Left renal cortex interstitium (tissue), 4 donors: Measurements from ENCODE around the gene CCDC60. TPM values are rescaled to one million over a fixed set of nuclear protein-coding genes. Genes with fewer than 3 reads are reported as not detected.

ENCODE experiments used
- DNase-seq, 4 donors: peaks; one replicate each; pipeline ENCODE4 v3.0.0-alpha.2; 2013; ENCODE audit warnings: low read depth in 4 of 4, low spot score in 2 of 4, missing footprints in 1 of 4
- polyA plus RNA-seq, 4 donors: library from polyadenylated mRNA; unstranded; fragments of 120-200 nt; gene quantifications; one replicate each; pipeline ENCODE4 v1.2.1, GENCODE V29; 2013; ENCODE audit not compliant: insufficient read length in 4 of 4

CCDC60 gene
- polyA plus RNA-seq, 4 donors, result 0.24 to 0.33 (median 0.30) TPM; not detected in 1

DNA sequence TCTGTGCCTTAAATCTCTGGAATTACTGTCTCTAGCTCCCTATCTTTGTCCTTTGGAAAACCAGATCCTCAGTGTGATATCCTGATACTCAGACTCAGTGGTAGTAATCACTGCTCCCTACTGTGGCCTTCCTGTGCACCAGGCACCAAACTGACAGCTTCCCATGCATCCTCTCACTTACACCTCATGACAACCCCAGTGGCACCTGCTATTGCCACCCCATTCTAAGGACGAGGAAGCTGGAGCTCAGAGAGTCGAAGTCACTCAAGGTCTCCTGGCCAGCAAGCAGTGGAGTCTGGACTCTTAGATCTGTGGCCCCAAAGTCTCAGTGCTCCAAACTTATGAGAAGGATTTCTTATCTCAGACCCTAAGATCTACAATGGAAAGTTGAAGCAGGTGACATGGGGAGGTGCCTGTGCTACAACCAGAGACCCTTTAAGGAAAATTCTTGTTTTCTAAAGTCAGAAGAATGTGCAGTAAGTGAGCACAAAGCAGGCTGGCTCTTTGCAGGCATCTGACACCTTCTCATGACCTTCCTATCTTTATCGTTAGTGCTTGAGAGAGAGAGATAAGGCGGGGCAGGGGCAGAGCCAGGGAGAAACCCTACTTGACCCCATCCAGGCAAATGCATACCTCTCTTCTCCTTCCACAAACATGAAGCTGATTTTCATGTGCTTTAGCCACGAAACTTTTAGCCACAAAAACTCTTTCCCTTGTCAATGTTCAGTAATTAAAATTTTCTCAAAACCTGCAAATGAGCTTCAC, 47.1 kb downstream of the CCDC60 start:
- DNase-seq, result no peak

GRCh38 chr12:119383206-119383605, 48.7 kb downstream of the CCDC60 start:
- DNase-seq, result no peak

- no peak for DNase-seq
Measured at GRCh38 chr12:119384340-119384739, 49.8 kb downstream of the CCDC60 start.

DNA sequence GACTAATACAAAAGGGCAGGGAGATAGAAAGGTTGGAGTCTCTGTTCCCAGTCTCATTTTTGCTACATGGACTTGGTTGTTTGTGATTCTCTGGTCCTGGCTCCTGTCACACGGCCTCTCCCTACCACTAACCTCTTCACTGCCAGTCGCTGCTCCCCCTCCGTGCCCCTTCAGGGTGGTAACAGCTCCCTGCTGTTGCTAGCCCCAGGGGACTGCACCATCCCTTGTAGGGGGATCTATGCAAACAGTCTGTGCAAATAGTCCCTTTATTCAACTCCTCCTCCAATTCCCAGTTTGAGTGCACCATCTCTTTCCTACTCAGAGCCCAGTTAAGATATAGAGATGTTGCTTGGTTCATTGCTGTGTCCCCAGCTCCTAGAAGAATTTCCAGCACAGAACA, 51.1 kb downstream of the CCDC60 start:
- DNase-seq, result no peak

GRCh38 chr12:119389687-119390086, 55.2 kb downstream of the CCDC60 start:
- no peak for DNase-seq

- no peak for DNase-seq
Measured at GRCh38 chr12:119391673-119392072, 57.1 kb downstream of the CCDC60 start.

- DNase-seq, result no peak
Measured at GRCh38 chr12:119393677-119394076, 59.1 kb downstream of the CCDC60 start.

DNA sequence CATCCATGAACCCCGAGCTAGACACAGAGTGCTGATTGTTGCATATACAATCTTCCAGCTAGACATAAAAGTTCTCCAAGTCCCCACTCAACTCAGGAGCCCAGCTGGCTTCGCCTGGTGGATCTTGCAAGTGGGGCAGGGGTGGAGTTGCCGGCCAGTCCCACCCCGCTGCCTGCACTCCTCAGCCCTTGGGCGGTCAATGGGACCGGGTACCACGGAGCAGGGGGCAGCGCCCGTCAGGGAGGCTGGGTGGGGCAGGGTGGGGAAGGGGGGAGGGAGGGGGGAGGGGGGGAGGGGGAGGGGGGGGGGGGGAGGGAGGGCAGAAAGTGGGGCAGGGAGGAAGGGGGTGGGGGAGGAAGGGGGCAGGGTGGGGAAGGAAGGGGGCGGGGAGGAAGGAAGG, 63.0 kb downstream of the CCDC60 start:
- no peak for DNase-seq

GRCh38 chr12:119398190-119398589, 63.7 kb downstream of the CCDC60 start:
- no peak for DNase-seq

DNA sequence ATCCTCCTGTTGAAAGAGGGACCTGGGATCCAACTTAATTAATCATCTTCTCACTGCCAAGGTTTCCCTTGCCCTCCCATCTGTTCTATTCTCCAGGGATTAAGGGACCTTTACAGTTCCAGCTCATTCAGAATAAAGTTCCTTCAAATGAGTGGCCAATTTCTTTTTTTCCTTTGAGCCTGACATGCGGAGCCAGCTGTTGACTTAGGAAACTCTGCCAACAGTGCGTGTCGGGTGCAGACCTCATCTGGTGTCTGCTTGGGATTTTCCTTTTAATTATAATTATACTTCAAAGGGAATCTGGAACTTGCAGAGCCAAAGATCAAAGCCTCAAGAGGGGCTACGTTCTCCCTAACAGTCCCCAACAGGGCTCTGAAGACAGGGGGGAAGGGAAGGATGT, 64.8 kb downstream of the CCDC60 start:
- DNase-seq, result no peak

DNA sequence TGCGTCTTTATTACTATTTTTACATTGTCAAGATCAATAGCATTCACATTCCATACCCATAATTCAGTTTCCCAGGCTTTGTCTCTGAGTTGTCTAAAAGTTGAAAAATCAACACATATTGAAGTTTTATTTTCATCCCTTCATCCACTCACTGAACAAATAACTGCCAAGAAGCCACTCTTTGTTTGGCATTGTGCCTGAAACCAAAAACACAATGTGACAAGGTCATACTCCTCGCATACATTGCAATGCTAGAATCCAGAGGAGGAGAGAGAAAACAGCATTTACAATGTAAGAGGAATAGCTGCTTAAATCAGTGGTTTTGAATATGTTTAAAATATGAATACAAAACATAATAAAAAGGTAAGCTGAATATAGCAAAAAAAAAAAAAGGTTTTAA, 71.8 kb downstream of the CCDC60 start:
- DNase-seq, result no peak

DNA sequence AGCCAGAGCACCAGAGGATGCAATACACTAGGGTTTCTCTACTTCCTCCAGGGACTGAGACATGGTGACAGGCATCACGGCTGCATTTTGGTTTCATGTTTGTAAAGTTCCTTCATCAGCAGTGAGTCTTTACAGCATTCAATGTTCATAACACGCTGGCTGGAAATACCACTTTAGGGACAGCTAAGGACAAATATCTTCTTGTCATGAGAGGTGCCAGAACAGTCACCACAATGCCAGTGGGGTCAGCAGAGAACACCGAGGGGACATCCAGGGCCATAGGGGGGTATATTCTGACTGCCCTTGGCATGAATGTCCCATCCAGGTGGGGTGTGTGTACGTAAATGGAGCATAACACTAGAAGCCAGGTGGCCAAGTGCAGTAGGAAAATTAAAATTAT, 72.3 kb downstream of the CCDC60 start:
- DNase-seq, result no peak

DNA sequence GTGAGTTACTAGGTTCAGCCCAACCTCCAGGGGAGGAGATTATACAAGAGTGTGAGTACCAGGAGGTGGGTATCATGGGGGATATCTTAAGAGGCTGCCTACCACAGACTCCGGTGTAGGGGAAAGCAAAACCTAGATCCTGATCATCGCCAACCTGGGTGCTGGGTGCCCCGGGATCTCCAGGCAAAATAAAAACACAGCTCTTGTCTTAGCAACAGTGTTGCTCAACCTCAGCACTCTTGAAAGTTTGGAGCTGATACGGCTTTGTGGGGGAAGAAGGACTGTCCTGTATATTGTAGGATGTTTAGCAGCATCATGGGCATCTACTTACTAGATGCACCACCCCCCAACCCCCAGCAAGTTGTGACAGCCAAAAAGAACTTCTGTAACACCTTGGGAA, 74.5 kb downstream of the CCDC60 start:
- DNase-seq, result no peak

- DNase-seq, result no peak
Measured at GRCh38 chr12:119410396-119410795, 75.9 kb downstream of the CCDC60 start.

DNA sequence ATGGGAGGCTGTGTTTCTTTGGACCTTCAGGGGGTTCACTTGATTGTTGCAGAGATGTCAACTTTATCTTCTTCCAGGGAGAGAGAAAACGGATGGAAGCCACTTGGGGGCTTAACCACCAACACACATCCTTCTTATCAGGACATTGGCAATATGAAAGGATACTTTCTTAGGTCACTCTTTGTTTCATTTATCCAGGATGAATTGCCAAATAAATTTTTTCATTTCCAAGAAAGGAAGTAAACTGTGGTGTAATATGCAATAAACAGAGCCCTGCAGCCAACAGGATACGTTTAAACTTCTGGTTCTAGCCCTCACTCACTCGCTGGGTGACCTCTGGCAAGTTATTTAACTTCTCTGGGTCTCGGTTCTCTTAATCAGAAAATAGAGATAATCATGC, 77.8 kb downstream of the CCDC60 start:
- no peak for DNase-seq

DNA sequence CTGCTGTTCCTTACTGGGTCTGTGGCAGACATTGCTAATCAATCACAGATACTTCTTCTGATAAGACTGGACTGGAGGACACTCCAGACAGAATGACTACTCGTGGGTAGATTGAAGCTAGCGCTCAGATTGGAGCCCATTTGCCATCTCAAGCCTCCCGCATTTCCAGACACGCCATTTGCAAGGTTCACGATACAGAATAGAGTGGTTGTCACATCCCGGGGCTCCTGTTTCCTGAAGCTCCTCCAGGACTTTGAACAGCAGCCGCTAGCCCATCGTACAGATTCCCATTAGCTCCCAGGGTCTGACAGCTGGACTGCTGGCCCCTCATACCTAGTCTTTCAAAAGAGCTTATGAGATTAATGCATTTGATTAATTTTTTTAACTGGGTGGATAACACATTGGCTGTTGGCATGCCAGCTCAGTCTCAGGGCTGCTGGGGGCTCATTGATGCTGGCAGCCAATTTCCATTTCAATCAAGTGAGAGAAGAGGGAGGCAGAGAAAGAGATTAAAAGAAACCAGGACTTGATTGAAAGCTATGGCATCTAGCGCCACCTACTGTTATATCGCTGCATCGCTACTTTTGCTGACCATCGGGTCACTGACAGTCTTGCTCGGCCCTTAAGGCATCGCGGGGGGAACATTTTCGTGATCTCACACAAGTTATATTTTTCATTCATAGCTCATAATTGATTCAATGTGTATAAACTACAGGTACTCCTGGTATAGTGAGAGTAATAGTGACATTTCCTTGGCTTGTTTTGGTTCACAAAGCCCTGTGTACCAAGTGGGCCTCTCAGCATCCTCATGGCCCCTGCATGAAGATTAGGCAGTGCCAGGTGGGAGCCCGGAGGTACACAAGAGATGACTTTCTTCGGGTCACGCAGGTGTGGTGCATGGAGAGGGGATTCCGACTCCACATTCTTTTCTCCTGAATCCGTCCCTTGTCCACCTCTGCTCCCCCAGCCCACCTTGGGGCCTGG, 78.6 kb downstream of the CCDC60 start:
- peak in 2 of 4 donors; percentile 21 to 36 for DNase-seq

DNA sequence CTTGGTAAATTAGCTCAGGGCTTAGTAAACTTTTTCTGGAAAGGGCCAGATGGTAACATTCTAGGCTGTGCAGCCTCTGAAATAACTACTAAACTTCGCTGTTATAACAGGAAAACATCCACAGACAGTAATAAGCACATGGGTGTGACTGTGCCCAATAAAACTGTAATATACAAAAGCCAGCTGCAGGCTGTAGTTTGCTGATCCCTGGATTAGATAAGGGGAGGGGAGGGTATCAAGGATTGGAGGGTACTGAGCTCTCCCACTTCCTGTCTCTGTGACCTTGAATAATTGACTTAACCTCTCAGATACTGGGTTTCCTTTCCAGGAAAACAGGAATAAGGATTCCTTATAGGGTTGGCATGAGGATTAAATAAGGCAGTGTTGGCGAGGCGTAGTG, 81.2 kb downstream of the CCDC60 start:
- DNase-seq, result no peak

DNA sequence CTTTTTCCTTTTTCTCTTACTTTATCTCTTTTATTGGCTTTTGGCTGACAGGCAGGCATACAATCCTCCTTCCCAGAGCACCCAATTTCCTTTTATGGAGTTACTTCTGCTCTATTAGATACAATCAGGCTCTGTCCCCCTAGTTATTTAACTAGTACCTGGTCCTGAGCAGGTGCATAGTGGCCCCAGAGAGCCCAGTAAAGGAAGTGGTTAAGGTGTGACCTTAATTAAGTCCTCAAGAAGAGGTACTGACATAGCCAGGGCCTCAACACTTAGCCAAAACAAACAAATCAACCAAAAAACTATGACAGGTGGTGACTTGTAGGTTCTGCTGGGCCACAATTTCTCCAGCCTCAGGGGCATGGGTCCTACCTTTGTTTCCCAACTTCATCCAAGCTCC, 82.9 kb downstream of the CCDC60 start:
- DNase-seq, result no peak

GRCh38 chr12:119419381-119419780, 84.9 kb downstream of the CCDC60 start:
- peak in 1 of 4 donors; percentile 15 for DNase-seq

DNA sequence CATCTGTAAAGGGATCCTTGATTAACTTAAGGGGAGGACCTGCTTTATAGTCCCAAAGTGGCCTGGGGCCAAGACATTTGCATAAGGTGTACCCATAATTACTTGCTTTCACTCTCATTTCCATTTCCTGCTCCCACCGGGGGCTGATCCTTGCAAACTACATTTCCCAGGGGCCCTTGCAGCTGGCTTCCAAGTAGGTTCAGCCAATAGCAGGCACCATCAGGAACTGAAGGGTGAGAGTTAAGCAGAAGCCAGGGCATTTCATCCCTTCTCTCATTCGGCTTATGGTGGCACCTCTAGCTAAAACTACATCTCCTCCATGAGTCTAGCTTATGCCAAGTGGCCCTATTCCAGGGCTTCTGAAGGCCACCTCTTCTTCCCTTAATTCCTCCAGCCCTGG, 88.8 kb downstream of the CCDC60 start:
- no peak for DNase-seq

DNA sequence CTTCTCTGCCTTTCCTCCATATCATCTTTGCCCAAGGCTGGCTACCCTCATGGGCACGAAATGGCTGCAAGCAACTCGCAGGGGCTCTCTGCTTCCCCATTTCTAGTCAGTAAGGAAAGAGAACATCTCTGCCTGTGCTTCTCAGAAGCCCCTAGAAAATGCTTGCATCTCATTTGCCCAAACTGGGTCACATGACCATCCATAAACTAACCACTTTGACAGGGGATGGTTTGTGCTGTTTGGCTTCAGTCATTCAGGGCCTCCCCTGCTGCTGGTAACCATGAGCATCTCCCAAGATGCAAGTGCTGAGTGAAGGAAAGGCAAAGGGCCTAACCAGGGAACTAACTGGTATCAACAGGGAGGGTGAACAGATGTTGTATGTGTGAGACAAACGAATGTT, 91.1 kb downstream of the CCDC60 start:
- DNase-seq, result no peak

- no peak for DNase-seq
Measured at GRCh38 chr12:119431151-119431550, 96.6 kb downstream of the CCDC60 start.
